Nephron progenitor cell (in vitro differentiated cells): ENCODE data around the gene CBX1.
"Not testable (repeated sequence)": the region's sequence is repeated elsewhere in the genome, so short reads cannot be mapped to it uniquely, and the experiment has no call there.

ENCODE experiments used
- DNase-seq: peaks from one replicate; pipeline ENCODE4 v3.0.0; 2021
- H3K27ac Mint-ChIP-seq: 2 replicates; pipeline ENCODE4 v1.8.0; 2021; ENCODE audit warnings: mild to moderate bottlenecking, moderate library complexity, mixed read lengths
- H3K27me3 Mint-ChIP-seq: 2 replicates; pipeline ENCODE4 v1.8.0; 2021; ENCODE audit warnings: mild to moderate bottlenecking, low read depth, mixed read lengths; ENCODE audit not compliant: poor library complexity
- H3K36me3 Mint-ChIP-seq: 2 replicates; pipeline ENCODE4 v1.8.0; 2021; ENCODE audit warnings: low read depth, mixed read lengths
- H3K4me1 Mint-ChIP-seq: 2 replicates; pipeline ENCODE4 v1.8.0; 2021; ENCODE audit warnings: mixed read lengths
- H3K4me3 Mint-ChIP-seq: 2 replicates; pipeline ENCODE4 v1.8.0; 2021; ENCODE audit warnings: mild to moderate bottlenecking, moderate library complexity, mixed read lengths
- H3K9me3 Mint-ChIP-seq: 2 replicates; pipeline ENCODE4 v1.8.0; 2021; ENCODE audit warnings: mild to moderate bottlenecking, moderate library complexity, mixed read lengths
- TF ChIP-seq, protein P1 (sequence below): fragments of 200-600 bp; sonication (generic); IDR thresholded peaks from 2 replicates; pipeline ENCODE4 v1.5.0; 2021; ENCODE audit warnings: antibody characterized with exemption

CBX1 gene

GRCh38 chr17:48037036-48037837 lies 64.0 kb downstream of the CBX1 start, which contains the start of gene COPZ2:
Gene COPZ2, minus strand, starts transcription at chr17:48037797. Its CDS starts 20 bp downstream, at chr17:48037777.
- Mint-ChIP-seq H3K9me3 (no peaks in the 10 kb centered on the region), H3K4me1 (peaks cover 17% of the 10 kb centered on the region), H3K36me3 (no peaks in the 10 kb centered on the region), H3K27ac (no peak within 1 kb of the TSS), H3K4me3 (peak within 1 kb of the TSS; percentile 84), H3K27me3 (peaks cover 85% of the 10 kb centered on the region)
- DNase-seq, result peak; percentile 68
- TF ChIP-seq, protein P1, sequence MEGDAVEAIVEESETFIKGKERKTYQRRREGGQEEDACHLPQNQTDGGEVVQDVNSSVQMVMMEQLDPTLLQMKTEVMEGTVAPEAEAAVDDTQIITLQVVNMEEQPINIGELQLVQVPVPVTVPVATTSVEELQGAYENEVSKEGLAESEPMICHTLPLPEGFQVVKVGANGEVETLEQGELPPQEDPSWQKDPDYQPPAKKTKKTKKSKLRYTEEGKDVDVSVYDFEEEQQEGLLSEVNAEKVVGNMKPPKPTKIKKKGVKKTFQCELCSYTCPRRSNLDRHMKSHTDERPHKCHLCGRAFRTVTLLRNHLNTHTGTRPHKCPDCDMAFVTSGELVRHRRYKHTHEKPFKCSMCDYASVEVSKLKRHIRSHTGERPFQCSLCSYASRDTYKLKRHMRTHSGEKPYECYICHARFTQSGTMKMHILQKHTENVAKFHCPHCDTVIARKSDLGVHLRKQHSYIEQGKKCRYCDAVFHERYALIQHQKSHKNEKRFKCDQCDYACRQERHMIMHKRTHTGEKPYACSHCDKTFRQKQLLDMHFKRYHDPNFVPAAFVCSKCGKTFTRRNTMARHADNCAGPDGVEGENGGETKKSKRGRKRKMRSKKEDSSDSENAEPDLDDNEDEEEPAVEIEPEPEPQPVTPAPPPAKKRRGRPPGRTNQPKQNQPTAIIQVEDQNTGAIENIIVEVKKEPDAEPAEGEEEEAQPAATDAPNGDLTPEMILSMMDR, result peak; percentile 37

DNA sequence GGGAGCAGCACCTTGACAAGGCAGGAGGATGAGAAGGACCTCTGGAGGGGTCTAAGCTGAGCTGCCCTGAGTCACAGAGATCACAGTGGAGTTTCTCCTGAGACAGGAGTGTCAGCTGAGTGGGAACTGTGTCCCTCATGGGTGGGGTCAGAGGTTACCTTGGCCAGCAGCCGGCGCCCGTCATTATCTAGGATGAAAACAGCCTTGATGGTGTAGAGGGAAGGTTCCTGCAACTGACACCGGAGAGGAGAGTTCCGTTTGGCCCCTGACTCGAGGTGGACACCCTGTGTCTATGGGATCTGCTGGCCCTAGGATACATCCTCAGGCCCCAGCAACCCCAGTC lies 64.6 kb downstream of the CBX1 start:
- H3K9me3 Mint-ChIP-seq, result no peaks in the 10 kb centered on the region
- H3K27ac Mint-ChIP-seq, result no peak overlapping the region
- H3K36me3 Mint-ChIP-seq, result no peaks in the 10 kb centered on the region
- DNase-seq, result no peak
- H3K4me1 Mint-ChIP-seq, result peaks cover 17% of the 10 kb centered on the region
- TF ChIP-seq, protein P1, result no peak
- H3K27me3 Mint-ChIP-seq, result peaks cover 86% of the 10 kb centered on the region
- peak overlapping the region; percentile 81 for H3K4me3 Mint-ChIP-seq

- DNase-seq, result not testable (repeated sequence)
- H3K4me1 Mint-ChIP-seq, result peaks cover 17% of the 10 kb centered on the region
- H3K27me3 Mint-ChIP-seq, result peaks cover 80% of the 10 kb centered on the region
Measured at GRCh38 chr17:48034734-48035133, 66.5 kb downstream of the CBX1 start.

DNA sequence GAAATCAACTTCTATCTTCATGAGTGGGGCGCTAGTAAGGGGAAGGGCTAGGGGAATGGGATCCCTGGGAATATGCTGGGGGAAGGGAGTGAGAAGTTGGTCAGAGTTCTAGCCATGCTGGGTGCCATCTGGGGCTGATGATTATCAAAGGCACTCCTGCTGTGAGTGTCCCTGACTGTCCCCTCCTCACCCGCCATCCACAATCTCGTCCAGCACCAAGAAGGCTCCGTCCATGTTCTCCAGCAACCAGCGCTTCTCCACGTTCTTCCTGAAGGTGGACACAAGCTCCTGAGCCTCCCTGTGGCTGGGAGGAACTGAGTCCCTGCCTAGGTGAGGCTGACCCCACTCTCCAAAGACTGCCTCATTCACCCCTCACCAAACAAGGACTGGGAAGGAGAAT lies 69.3 kb downstream of the CBX1 start:
- TF ChIP-seq, protein P1, result no peak
- Mint-ChIP-seq H3K4me3 (no peak overlapping the region), H3K36me3 (no peaks in the 10 kb centered on the region), H3K27me3 (peaks cover 61% of the 10 kb centered on the region), H3K9me3 (no peaks in the 10 kb centered on the region), H3K27ac (no peak overlapping the region), H3K4me1 (peaks cover 14% of the 10 kb centered on the region)
- DNase-seq, result no peak

More at GRCh38 chr17:48034734-48035133, 66.5 kb downstream of the CBX1 start:
- H3K4me3 Mint-ChIP-seq, H3K36me3 Mint-ChIP-seq, H3K27ac Mint-ChIP-seq, H3K9me3 Mint-ChIP-seq: not testable (repeated sequence)

DNA sequence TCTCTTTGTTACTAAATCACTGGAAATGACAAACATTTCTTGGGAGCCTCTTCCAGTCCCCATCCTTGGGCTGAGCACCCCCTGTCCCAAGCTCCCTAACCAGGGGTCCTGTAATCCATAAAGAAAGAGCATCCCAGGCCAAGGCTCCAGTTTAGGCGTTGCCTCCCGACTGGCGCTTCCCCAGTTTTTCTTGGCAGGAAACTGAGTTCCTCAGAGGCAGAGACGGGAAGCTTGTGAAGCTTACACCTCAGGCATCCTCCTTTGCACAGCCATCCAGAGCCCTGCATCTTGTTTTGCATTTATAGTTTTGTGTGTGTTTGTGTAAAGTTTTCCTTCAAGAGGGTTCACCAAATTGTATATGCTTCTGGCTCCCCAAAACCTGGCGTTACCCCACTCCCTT lies 70.7 kb downstream of the CBX1 start:
- TF ChIP-seq, protein P1, result no peak
- H3K27ac Mint-ChIP-seq, result no peak overlapping the region
- no peak overlapping the region for H3K4me3 Mint-ChIP-seq
- peaks cover 47% of the 10 kb centered on the region for H3K27me3 Mint-ChIP-seq
- no peaks in the 10 kb centered on the region for H3K9me3 Mint-ChIP-seq
- H3K4me1 Mint-ChIP-seq, result peaks cover 22% of the 10 kb centered on the region
- no peak for DNase-seq
- H3K36me3 Mint-ChIP-seq, result no peaks in the 10 kb centered on the region

- Mint-ChIP-seq H3K36me3 (no peaks in the 10 kb centered on the region), H3K4me3 (no peak overlapping the region), H3K27ac (no peak overlapping the region), H3K27me3 (peaks cover 40% of the 10 kb centered on the region), H3K9me3 (no peaks in the 10 kb centered on the region), H3K4me1 (peaks cover 36% of the 10 kb centered on the region)
- TF ChIP-seq, protein P1, result no peak
- no peak for DNase-seq
Measured at GRCh38 chr17:48028736-48029135, 72.5 kb downstream of the CBX1 start.
